ENCODE measurements around the gene C1orf116.
A peak's percentile ranks its signal among the peaks of the same experiment; 100 is the strongest.

The C1orf116 gene

GRCh38 chr1:207018707-207019106, 13.8 kb downstream of the C1orf116 start:
- no peak for DNase-seq

- DNase-seq: no peak
Observed at GRCh38 chr1:207017615-207018559, 14.7 kb downstream of the C1orf116 start.

- DNase-seq: no peak
Observed at GRCh38 chr1:207015791-207016190, 16.8 kb downstream of the C1orf116 start.

GRCh38 chr1:207014728-207015127, 17.8 kb downstream of the C1orf116 start:
- no peak for DNase-seq

GRCh38 chr1:207013321-207014085, 19.1 kb downstream of the C1orf116 start:
- no peak for DNase-seq

GRCh38 chr1:207010726-207011125, 21.8 kb downstream of the C1orf116 start:
- no peak for DNase-seq

GRCh38 chr1:207009945-207010344, 22.6 kb downstream of the C1orf116 start:
- no peak for DNase-seq

GRCh38 chr1:207009182-207009850, 23.2 kb downstream of the C1orf116 start:
- DNase-seq: no peak

- DNase-seq: no peak
Observed at GRCh38 chr1:207007352-207008033, 25.1 kb downstream of the C1orf116 start.

- no peak for DNase-seq
Observed at GRCh38 chr1:207006914-207007313, 25.6 kb downstream of the C1orf116 start.

GRCh38 chr1:207006083-207006482, 26.5 kb downstream of the C1orf116 start:
- no peak for DNase-seq

GRCh38 chr1:207004931-207005830, 27.4 kb downstream of the C1orf116 start:
- DNase-seq: peak; percentile 31

GRCh38 chr1:207003210-207003609, 29.3 kb downstream of the C1orf116 start:
- DNase-seq: no peak

- no peak for DNase-seq
Observed at GRCh38 chr1:207002724-207003146, 29.8 kb downstream of the C1orf116 start.

- DNase-seq: no peak
Observed at GRCh38 chr1:207001492-207002245, 30.9 kb downstream of the C1orf116 start.

- DNase-seq: no peak
Observed at GRCh38 chr1:207000651-207001291, 31.8 kb downstream of the C1orf116 start.

- DNase-seq: no peak
Observed at GRCh38 chr1:206998816-206999215, 33.7 kb downstream of the C1orf116 start.

GRCh38 chr1:206992790-206993189, 39.8 kb downstream of the C1orf116 start:
- no peak for DNase-seq

- DNase-seq: no peak
Observed at GRCh38 chr1:206987873-206988272, 44.7 kb downstream of the C1orf116 start.

GRCh38 chr1:206986885-206987284, 45.7 kb downstream of the C1orf116 start:
- DNase-seq: no peak

Measured in NCI-H1436 (cell line).